ENCODE results near the gene CPED1.
"Not testable (repeated sequence)": the region's sequence is repeated elsewhere in the genome, so short reads cannot be mapped to it uniquely, and the experiment has no call there.

- TF ChIP-seq CTCF (IDR thresholded peaks at IDR 0.05); MAX (CRISPR knock-in tag; IDR thresholded peaks at IDR 0.05); ATF2 (CRISPR knock-in tag; IDR thresholded peaks at IDR 0.05; ENCODE audit: borderline replicate concordance, low read depth); GRHL2 (CRISPR knock-in tag; IDR thresholded peaks at IDR 0.05; ENCODE audit: insufficient replicate concordance, severe bottlenecking); ZNF416 (CRISPR knock-in tag; IDR thresholded peaks at IDR 0.05); NFYB (CRISPR knock-in tag; conservative IDR thresholded peaks at IDR 0.05; ENCODE audit: low read depth); ZBTB21 (CRISPR knock-in tag; IDR thresholded peaks at IDR 0.05; ENCODE audit: borderline replicate concordance); CREB1 (CRISPR knock-in tag; IDR thresholded peaks at IDR 0.05); NR1H2 (CRISPR knock-in tag; IDR thresholded peaks at IDR 0.05); NR3C1 (CRISPR knock-in tag; conservative IDR thresholded peaks at IDR 0.05; ENCODE audit: low read depth): not testable (repeated sequence)
Measured at GRCh38 chr7:121059979-121060509, 71.5 kb downstream of the CPED1 start.

All from WTC11 (cell line).